Brain microvascular endothelial cell (primary cell): ENCODE results near the gene NISCH.
A peak's percentile ranks its signal among the peaks of the same experiment; 100 is the strongest.

ENCODE experiments used
- DNase-seq: peaks from one replicate; pipeline ENCODE4 v3.0.0-alpha.2; 2020
- H3K27ac ChIP-seq: fragments of 250-450 bp; sonication (Bioruptor Pico); 2 replicates; pipeline ENCODE4 v1.5.1; 2020; ENCODE audit warnings: mild to moderate bottlenecking, moderate library complexity
- H3K27me3 ChIP-seq: fragments of 250-450 bp; sonication (Bioruptor Pico); replicated peaks from 2 replicates; pipeline ENCODE4 v1.5.1; 2020; ENCODE audit warnings: mild to moderate bottlenecking
- H3K36me3 ChIP-seq: fragments of 250-450 bp; sonication (Bioruptor Pico); replicated peaks from 2 replicates; pipeline ENCODE4 v1.5.1; 2020; ENCODE audit warnings: mild to moderate bottlenecking
- H3K4me3 ChIP-seq: 2 replicates; pipeline ENCODE4 v1.5.1; 2011; ENCODE audit warnings: low read depth, mild to moderate bottlenecking, control low read depth, low read length, moderate library complexity
- CTCF ChIP-seq: IDR thresholded peaks from 2 replicates; pipeline ENCODE4 v1.5.1; 2011; ENCODE audit warnings: low read depth, mild to moderate bottlenecking, moderate library complexity, low read length, control low read depth, inconsistent platforms; ENCODE audit errors: missing control alignments
- in situ Hi-C: cut with HindIII; loops from 2 replicates; pipeline ENCODE4 v1.10.0; 2017; ENCODE audit warnings: low sequenced_read_pairs, low pct_ligation_motif_present

Gene NISCH

GRCh38 chr3:52532838-52533622 is 77.6 kb downstream of the NISCH start:
- Histone ChIP-seq H3K27me3 (no peaks in the 10 kb centered on the region), H3K4me3 (peak overlapping the region; percentile 82), H3K36me3 (peaks cover 13% of the 10 kb centered on the region), H3K27ac (peak overlapping the region; percentile 63)
- no peak for DNase-seq
- in situ Hi-C loops, result no loop called here
- TF ChIP-seq CTCF, result no peak

- peak within 1 kb of the TSS; percentile 63 for H3K27ac ChIP-seq
- in situ Hi-C loops, result no loop called here
- DNase-seq, result peak; percentile 19
- no peak for TF ChIP-seq CTCF
- peaks cover 7% of the 10 kb centered on the region for H3K36me3 ChIP-seq
- H3K27me3 ChIP-seq, result no peaks in the 10 kb centered on the region
- H3K4me3 ChIP-seq, result peak within 1 kb of the TSS; percentile 82
Measured at GRCh38 chr3:52533623-52534280, 78.3 kb downstream of the NISCH start, which contains the start of gene NT5DC2. Gene NT5DC2 (minus strand): TSS chr3:52533857. CDS start chr3:52533737, 120 bp downstream.

- Histone ChIP-seq H3K4me3 (peak overlapping the region; percentile 62), H3K36me3 (peaks cover 2% of the 10 kb centered on the region), H3K27me3 (no peaks in the 10 kb centered on the region), H3K27ac (peak overlapping the region; percentile 14)
- DNase-seq, result no peak
- TF ChIP-seq CTCF, result no peak
- in situ Hi-C loops, result no loop called here
Measured at GRCh38 chr3:52534281-52535183, 79.1 kb downstream of the NISCH start.

- Histone ChIP-seq H3K36me3 (peaks cover 2% of the 10 kb centered on the region), H3K4me3 (no peak overlapping the region), H3K27ac (no peak overlapping the region), H3K27me3 (no peaks in the 10 kb centered on the region)
- no peak for TF ChIP-seq CTCF
- in situ Hi-C loops, result no loop called here
- DNase-seq, result no peak
Measured at GRCh38 chr3:52535411-52536111, 80.2 kb downstream of the NISCH start.

- TF ChIP-seq CTCF, result no peak
- in situ Hi-C loops, result no loop called here
- Histone ChIP-seq H3K27me3 (no peaks in the 10 kb centered on the region), H3K27ac (no peak overlapping the region), H3K36me3 (peaks cover 5% of the 10 kb centered on the region), H3K4me3 (no peak overlapping the region)
- no peak for DNase-seq
Measured at GRCh38 chr3:52536112-52536368, 80.6 kb downstream of the NISCH start.
